HEK293 (cell line): ENCODE measurements around the gene ZNF296.

Experiments used
- SP2 ChIP-seq: fragments of 450-650 bp; formaldehyde crosslinking; IDR thresholded peaks from 2 replicates; pipeline ENCODE4 v1.5.1; 2016; ENCODE audit warnings: missing biosample characterization, missing genetic modification characterization
- YY1 ChIP-seq: fragments of 450-650 bp; formaldehyde crosslinking; IDR thresholded peaks from 2 replicates; pipeline ENCODE4 v1.5.1; 2018; ENCODE audit warnings: missing biosample characterization, missing genetic modification characterization
- ZBTB1 ChIP-seq: fragments of 450-650 bp; formaldehyde crosslinking; IDR thresholded peaks from 2 replicates; pipeline ENCODE4 v1.5.1; 2016; ENCODE audit warnings: missing biosample characterization, missing genetic modification characterization
- ZBTB21 ChIP-seq: fragments of 450-650 bp; formaldehyde crosslinking; IDR thresholded peaks from 2 replicates; pipeline ENCODE4 v1.5.1; 2017; ENCODE audit warnings: missing biosample characterization, missing genetic modification characterization
- ZBTB49 ChIP-seq: fragments of 450-650 bp; formaldehyde crosslinking; IDR thresholded peaks from 2 replicates; pipeline ENCODE4 v1.5.1; 2016; ENCODE audit warnings: missing biosample characterization, missing genetic modification characterization, low read depth
- ZNF510 ChIP-seq: fragments of 450-650 bp; formaldehyde crosslinking; IDR thresholded peaks from 2 replicates; pipeline ENCODE4 v1.5.1; 2018; ENCODE audit warnings: mild to moderate bottlenecking, missing genetic modification characterization, missing biosample characterization; ENCODE audit not compliant: insufficient replicate concordance
- TF ChIP-seq, protein P1 (sequence below): fragments of 450-650 bp; formaldehyde crosslinking; IDR thresholded peaks from 2 replicates; pipeline ENCODE4 v1.5.1; 2016; ENCODE audit warnings: missing biosample characterization, missing genetic modification characterization

- TF ChIP-seq, protein P1, sequence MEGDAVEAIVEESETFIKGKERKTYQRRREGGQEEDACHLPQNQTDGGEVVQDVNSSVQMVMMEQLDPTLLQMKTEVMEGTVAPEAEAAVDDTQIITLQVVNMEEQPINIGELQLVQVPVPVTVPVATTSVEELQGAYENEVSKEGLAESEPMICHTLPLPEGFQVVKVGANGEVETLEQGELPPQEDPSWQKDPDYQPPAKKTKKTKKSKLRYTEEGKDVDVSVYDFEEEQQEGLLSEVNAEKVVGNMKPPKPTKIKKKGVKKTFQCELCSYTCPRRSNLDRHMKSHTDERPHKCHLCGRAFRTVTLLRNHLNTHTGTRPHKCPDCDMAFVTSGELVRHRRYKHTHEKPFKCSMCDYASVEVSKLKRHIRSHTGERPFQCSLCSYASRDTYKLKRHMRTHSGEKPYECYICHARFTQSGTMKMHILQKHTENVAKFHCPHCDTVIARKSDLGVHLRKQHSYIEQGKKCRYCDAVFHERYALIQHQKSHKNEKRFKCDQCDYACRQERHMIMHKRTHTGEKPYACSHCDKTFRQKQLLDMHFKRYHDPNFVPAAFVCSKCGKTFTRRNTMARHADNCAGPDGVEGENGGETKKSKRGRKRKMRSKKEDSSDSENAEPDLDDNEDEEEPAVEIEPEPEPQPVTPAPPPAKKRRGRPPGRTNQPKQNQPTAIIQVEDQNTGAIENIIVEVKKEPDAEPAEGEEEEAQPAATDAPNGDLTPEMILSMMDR (tag by site-specific recombination), result no peak
- TF ChIP-seq YY1 (no peak), ZBTB21 (tag by site-specific recombination) (no peak), ZNF510 (tag by site-specific recombination) (no peak), SP2 (tag by site-specific recombination) (no peak), ZBTB49 (no peak), ZBTB1 (no peak)
These were observed 3.7 kb upstream of the ZNF296 start for GRCh38 chr19:45079911-45080370.
